K562 (cell line): ENCODE results near the gene CAST. TPM values are rescaled to one million over a fixed set of nuclear protein-coding genes. Genes with fewer than 3 reads are reported as not detected.

Experiments used
- FOXM1 ChIP-seq, 2 experiments: fragments of 450-650 bp in 1 of 2; sonication (generic) in 1 of 2; formaldehyde crosslinking in 1 of 2; IDR thresholded peaks; 2 replicates each; pipeline versions ENCODE4 v1.6.1 to v1.9.0; 2017 to 2022; ENCODE audit warnings: low read depth in 2 of 2, mild to moderate bottlenecking in 2 of 2, missing genetic modification reagents in 1 of 2, moderate library complexity in 1 of 2
- JUN ChIP-seq, 2 experiments: sonication (generic) in 1 of 2; formaldehyde crosslinking in 1 of 2; IDR thresholded peaks; 2 replicates each; pipeline versions ENCODE4 v1.6.1 to v1.8.0; 2012 to 2022; ENCODE audit warnings: borderline replicate concordance in 2 of 2, mild to moderate bottlenecking in 2 of 2, improper control_type of control experiment in 1 of 2, low read depth in 1 of 2, low read length in 1 of 2, missing genetic modification reagents in 1 of 2
- KAT2B ChIP-seq: IDR thresholded peaks from one replicate; pipeline ENCODE4 v1.6.1; 2012; ENCODE audit warnings: low read depth, mild to moderate bottlenecking, control low read depth, inconsistent platforms, low read length, moderate library complexity
- NR2C1 ChIP-seq, 2 experiments: fragments of 450-650 bp; IDR thresholded peaks; 2 replicates each; pipeline ENCODE4 v1.6.1; 2017; ENCODE audit warnings: mild to moderate bottlenecking in 2 of 2, antibody characterized with exemption in 1 of 2, inconsistent platforms in 1 of 2, missing compliant biosample characterization in 1 of 2, missing genetic modification characterization in 1 of 2
- PCBP1 ChIP-seq: fragments of 200-400 bp; formaldehyde crosslinking; IDR thresholded peaks from 2 replicates; pipeline ENCODE4 v1.6.1; 2018; ENCODE audit warnings: mild to moderate bottlenecking, low read depth, low read length; ENCODE audit not compliant: poor library complexity, severe bottlenecking
- RCOR1 ChIP-seq, 2 experiments: IDR thresholded peaks; 2 replicates each; pipeline ENCODE4 v1.6.1; 2012; ENCODE audit warnings: low read depth in 2 of 2, low read length in 2 of 2, borderline replicate concordance in 1 of 2, improper control_type of control experiment in 1 of 2
- SMAD1 ChIP-seq: fragments of 150-350 bp; IDR thresholded peaks from 2 replicates; pipeline ENCODE4 v1.6.1; 2014; ENCODE audit warnings: low read length, low read depth; ENCODE audit not compliant: partially characterized antibody
- ZNF197 ChIP-seq: fragments of 200-800 bp; sonication (Bioruptor generic); IDR thresholded peaks from 2 replicates; pipeline ENCODE4 v1.6.1; 2016; ENCODE audit warnings: low read depth, missing genetic modification characterization, missing compliant biosample characterization
- ZNF766 ChIP-seq: fragments of 200-800 bp; sonication (Bioruptor generic); conservative IDR thresholded peaks from 2 replicates; pipeline ENCODE4 v1.6.1; 2016; ENCODE audit warnings: missing genetic modification characterization, missing compliant biosample characterization
- ZNF77 ChIP-seq: fragments of 250-450 bp; sonication (Bioruptor Pico); IDR thresholded peaks from 2 replicates; pipeline ENCODE4 v1.5.0; 2020
- polyA plus RNA-seq, 8 experiments: library from polyadenylated mRNA; depleted of rRNA in 4 of 8; stranded (reverse) in 5 of 8; unstranded in 3 of 8; fragments of >200 nt; fragmentation: Nextera tagmentation in 2 of 8; fragmentation: Illumina TruSeq in 1 of 8; extraction: Ambion mirVana in 2 of 8; extraction: Trizol in 1 of 8; gene quantifications; 2 replicates each; pipeline versions ENCODE4 v1.2.1 to v1.2.3, GENCODE V29; 2011 to 2014; ENCODE audit warnings: inconsistent platforms in 1 of 8, missing spikeins in 1 of 8
- total RNA-seq, 7 experiments: library from RNA; depleted of rRNA in 6 of 7; stranded (reverse); fragments of >200 nt in 6 of 7; fragmentation: Illumina TruSeq in 2 of 7; extraction: Trizol in 2 of 7; gene quantifications; 2 replicates each; pipeline versions ENCODE4 v1.2.1 to v1.2.3, GENCODE V29; 2011 to 2021; ENCODE audit warnings: low replicate concordance in 1 of 7
- TF ChIP-seq, protein P1 (sequence below), 2 experiments: fragments of 450-650 bp in 1 of 2; sonication (generic) in 1 of 2; formaldehyde crosslinking in 1 of 2; IDR thresholded peaks; 2 replicates each; pipeline versions ENCODE4 v1.7.1 to v1.9.0; 2016 to 2022; ENCODE audit warnings: inconsistent platforms in 1 of 2, mild to moderate bottlenecking in 1 of 2, missing genetic modification reagents in 1 of 2
- TF ChIP-seq, protein P2 (sequence below): fragments of 450-650 bp; IDR thresholded peaks from 2 replicates; pipeline ENCODE4 v1.6.1; 2016; ENCODE audit warnings: antibody characterized with exemption

Gene CAST
- total and polyA plus RNA-seq, 9 of the 15 experiments (the other 6 are each of a cell fraction or from before 2014, with no cell fraction given), result 55.5 to 136 (median 86.1) TPM

DNA sequence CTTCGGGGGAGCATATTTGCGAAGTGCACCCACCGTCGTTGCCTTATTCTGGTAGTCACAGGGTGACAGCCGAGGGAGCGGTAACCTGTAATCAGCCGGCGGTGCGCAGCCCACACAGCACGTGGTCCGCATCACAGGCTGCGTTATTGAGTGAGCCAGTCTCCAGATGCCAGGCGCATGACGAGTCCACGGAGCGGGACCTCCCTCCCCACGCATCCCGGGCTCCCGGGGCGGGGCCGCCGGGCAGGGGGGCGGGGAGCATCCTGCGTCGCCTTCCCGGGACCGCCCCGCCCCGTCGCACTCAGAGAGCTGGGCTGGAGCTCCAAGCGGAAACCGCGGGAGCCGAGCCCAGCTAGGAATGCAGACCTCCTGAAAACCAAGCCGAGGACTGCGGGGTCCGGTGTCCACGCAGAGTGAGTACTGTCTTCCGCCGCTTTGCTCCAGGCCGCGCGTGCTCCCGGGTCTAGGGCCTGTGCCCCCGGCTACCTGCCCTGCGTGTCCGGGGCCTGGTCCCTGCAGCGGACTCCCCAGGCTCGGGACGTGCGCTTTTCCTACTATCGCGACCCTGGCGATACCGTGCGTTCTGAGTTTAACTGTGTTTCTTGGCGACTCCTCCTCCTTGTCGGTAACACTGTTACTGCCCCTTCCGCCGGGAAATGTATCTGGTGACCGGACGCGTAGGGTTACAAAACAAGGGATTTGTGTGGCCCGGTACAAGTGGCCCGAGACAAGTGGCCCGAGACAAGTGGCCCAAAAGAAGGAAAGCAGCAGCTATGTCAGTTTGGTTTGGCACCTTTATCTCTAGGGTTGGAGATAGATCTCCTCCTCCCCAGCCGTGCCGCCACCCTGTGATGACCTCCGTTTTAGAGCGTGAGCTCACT, 40.6 kb downstream of the CAST start (continued):
- TF ChIP-seq, protein P1, sequence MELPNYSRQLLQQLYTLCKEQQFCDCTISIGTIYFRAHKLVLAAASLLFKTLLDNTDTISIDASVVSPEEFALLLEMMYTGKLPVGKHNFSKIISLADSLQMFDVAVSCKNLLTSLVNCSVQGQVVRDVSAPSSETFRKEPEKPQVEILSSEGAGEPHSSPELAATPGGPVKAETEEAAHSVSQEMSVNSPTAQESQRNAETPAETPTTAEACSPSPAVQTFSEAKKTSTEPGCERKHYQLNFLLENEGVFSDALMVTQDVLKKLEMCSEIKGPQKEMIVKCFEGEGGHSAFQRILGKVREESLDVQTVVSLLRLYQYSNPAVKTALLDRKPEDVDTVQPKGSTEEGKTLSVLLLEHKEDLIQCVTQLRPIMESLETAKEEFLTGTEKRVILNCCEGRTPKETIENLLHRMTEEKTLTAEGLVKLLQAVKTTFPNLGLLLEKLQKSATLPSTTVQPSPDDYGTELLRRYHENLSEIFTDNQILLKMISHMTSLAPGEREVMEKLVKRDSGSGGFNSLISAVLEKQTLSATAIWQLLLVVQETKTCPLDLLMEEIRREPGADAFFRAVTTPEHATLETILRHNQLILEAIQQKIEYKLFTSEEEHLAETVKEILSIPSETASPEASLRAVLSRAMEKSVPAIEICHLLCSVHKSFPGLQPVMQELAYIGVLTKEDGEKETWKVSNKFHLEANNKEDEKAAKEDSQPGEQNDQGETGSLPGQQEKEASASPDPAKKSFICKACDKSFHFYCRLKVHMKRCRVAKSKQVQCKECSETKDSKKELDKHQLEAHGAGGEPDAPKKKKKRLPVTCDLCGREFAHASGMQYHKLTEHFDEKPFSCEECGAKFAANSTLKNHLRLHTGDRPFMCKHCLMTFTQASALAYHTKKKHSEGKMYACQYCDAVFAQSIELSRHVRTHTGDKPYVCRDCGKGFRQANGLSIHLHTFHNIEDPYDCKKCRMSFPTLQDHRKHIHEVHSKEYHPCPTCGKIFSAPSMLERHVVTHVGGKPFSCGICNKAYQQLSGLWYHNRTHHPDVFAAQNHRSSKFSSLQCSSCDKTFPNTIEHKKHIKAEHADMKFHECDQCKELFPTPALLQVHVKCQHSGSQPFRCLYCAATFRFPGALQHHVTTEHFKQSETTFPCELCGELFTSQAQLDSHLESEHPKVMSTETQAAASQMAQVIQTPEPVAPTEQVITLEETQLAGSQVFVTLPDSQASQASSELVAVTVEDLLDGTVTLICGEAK (IDR thresholded peaks at IDR 0.05), result peak; percentile 90
- TF ChIP-seq, protein P1 (CRISPR knock-in tag; IDR thresholded peaks at IDR 0.05), result no peak
- TF ChIP-seq RCOR1 (IDR thresholded peaks at IDR 0.05; ENCODE audit: borderline replicate concordance in 1 of 2, low read depth in 2 of 2, low read length in 2 of 2) (peak in 1 of 2 experiments; percentile 77; a peak in 2 of 4 replicates), JUN (IDR thresholded peaks at IDR 0.05; ENCODE audit: borderline replicate concordance, low read depth, low read length) (peak; percentile 74; the same call in 1 of the 2 replicates), JUN (CRISPR knock-in tag; IDR thresholded peaks at IDR 0.05; ENCODE audit: borderline replicate concordance) (no peak), NR2C1 (IDR thresholded peaks at IDR 0.05) (peak; percentile 81), NR2C1 (tag; IDR thresholded peaks at IDR 0.05) (peak; percentile 83), ZNF766 (CRISPR knock-in tag) (0 out of 2 replicates have a peak, but pooled peaks have one; percentile 33), SMAD1 (no peak), PCBP1 (no peak), ZNF77 (no peak), ZNF197 (CRISPR knock-in tag) (no peak), KAT2B (no peak), FOXM1 (IDR thresholded peaks at IDR 0.05; ENCODE audit: low read depth) (no peak; the same call in 1 of the 2 replicates), FOXM1 (CRISPR knock-in tag; IDR thresholded peaks at IDR 0.05; ENCODE audit: low read depth) (0 out of 2 replicates have a peak, but pooled peaks have one; percentile 38)
- TF ChIP-seq, protein P2, sequence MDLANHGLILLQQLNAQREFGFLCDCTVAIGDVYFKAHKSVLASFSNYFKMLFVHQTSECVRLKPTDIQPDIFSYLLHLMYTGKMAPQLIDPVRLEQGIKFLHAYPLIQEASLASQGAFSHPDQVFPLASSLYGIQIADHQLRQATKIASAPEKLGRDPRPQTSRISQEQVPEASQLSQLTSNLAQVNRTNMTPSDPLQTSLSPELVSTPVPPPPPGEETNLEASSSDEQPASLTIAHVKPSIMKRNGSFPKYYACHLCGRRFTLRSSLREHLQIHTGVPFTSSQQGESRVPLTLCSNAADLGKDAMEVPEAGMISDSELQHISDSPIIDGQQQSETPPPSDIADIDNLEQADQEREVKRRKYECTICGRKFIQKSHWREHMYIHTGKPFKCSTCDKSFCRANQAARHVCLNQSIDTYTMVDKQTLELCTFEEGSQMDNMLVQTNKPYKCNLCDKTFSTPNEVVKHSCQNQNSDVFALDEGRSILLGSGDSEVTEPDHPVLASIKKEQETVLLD, result peak; percentile 69; the same call in 1 of the 2 replicates
